Measurements from ENCODE around the gene UHRF1.
"Not testable (repeated sequence)": the region's sequence is repeated elsewhere in the genome, so short reads cannot be mapped to it uniquely, and the experiment has no call there.

Gene UHRF1

DNA sequence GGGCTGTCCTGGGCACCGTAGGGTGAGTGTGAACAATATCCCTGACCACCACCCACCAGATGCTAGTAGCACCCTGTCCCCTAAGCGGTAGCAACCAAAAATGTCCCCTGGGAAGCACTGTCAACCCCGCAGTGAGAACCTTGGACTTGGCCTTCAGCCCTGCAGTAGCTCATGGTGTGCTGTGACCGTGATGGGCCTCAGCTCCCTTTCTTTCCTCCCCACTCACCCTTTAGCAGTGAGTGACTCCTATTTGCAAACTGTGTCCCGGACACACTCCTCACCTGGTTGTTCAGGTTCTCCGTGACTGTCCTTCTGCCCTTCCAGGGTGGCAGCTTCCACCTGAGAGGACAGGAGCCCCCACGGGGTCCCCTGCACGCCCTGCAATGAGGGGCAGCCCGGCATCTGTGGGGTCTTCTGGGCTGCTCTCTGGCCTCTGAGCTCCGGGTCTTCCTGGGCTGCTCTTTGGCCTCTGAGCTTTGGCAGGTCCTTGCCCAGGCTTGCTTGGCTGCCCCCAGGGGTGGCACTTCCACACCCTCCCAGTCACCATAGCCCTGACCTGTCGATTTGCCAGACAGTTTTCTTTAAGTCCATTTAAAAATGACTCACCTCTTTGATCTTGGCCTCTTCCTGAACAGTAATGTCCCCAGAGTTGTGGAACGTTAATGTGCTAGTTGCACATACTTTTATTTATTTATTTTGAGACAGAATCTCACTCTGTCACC lies 63.4 kb downstream of the UHRF1 start:
- peak; percentile 65 for DNase-seq

DNA sequence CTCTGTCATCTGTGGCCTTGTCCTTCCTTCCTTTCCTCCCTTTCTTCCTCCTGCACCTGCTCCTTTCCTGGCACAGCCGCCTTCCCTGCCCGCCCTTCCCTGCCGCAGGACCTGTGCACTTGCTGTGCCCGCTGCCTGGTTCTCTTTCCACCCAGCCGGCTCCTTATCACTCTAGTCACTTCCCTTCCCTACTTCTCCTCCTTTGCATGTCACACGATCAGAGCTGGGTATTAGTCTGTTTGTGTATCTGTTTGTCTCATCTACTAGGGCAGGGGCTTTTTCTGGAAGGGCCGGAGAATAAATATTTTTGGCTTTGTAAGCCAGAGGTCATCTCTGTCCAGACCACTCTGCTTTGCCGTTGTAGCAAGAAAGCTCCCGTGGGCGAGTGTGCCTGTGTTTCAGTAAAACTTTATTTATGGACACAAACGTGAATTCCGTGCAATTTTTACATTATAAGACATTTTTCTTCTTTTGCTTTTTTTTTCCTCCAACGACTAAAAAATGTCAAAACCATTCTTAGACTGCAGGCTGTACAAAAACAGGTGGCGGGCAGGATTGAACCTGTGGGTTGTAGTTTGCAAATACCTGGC lies 65.7 kb downstream of the UHRF1 start:
- no peak for DNase-seq

DNA sequence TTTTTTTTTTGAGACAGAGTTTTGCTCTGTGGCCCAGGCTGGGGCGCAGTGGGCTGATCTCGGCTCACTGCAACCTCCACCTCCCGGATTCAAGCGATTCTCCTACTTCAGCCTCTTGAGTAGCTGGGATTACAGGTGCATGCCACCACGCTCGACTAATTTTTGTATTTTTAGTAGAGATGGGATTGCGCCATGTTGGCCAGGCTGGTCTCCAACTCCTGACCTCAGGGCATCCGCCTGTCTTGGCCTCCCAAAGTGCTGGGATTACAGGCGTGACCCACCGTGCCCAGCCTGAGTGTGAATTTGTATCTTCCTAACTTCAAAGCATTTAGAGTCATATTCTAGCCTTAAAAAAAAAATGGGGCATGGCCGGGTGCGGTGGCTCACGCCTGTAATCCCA lies 66.3 kb downstream of the UHRF1 start:
- DNase-seq: not testable (repeated sequence)

DNA sequence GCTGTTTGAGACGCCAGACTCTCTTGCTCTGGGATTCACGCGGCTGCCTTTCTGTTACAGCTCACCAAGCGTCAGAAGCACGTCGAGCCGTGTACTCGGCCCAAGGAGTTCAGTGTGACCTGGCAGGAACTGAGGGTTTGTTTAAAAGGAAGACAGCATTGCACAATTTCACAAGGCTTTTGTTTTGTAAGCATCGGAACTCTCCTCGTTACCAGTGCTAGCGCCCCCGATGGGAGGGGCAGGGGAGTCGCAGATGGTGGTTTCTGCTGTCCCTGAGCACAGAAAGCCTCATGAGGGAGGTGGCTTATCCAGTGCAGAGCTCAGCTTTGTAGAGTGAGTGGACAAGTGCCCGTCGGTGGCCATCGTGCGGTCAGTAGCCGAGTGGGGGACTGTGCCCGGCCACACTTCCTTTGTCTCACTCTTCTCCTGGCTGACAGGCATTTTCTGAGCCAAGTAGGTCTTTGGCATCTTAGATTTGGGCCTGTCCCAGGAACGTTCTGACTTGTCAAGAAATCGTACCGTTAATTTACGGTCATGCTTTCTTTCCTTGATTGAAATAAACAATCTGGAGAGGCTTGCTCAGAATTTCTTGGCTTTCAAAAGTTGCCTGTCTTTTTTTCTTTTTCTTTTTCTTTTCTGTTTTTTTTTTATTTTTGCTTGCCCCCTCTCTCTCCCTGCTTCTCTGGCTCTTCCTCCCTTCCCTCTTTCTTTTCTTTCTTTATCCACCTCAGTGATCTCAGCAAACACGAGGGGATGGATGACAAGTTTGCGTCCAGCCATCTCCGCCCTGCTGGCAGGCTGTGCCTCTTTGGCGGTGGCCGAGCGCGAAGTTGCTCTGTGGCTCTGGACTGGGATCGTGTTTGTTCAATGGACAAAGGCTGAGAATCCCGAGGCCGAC lies 67.3 kb downstream of the UHRF1 start:
- peak; percentile 95 for DNase-seq

DNA sequence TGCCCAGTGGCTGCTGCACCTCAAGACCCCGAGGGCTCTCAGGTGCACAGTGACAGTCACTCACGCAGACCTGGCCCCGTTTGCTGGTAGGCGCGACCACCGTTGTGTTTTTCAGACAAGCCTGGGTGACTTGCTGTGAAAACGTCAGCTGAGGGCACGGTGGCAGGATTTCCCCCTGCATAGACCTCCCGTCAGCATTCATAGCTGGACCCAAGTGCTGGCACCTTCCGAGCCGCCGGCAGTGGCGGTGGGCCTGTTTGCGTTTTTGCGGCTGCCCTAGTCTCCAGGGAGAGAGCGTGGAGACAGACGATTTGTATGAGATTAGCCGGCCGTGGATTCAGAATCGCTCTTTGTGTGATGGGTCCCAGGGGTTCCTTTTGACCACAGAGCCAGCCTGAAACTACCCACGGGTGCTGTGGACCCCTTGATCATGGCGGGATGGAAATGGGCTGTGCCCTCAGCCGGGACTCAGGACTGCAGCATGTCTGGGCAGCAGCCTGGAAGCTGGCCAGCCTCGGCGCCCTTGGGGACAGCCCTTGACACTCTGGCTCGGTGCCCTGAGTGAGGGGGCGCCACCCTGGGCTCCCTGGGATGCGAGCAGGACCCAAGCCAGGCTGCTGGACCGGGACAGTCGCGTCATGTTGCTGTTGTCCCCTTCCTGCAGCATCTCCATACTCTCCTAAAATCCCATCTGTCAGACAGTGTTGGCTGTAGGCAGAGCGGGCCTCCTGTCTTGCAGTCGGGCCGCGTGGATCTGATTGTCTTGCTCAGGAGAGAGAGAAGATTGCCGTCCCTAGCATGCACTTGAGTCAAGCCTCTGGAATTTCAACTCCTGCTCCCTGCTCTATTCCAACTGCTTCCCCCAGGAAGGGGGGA lies 68.2 kb downstream of the UHRF1 start:
- peak; percentile 95 for DNase-seq

DNA sequence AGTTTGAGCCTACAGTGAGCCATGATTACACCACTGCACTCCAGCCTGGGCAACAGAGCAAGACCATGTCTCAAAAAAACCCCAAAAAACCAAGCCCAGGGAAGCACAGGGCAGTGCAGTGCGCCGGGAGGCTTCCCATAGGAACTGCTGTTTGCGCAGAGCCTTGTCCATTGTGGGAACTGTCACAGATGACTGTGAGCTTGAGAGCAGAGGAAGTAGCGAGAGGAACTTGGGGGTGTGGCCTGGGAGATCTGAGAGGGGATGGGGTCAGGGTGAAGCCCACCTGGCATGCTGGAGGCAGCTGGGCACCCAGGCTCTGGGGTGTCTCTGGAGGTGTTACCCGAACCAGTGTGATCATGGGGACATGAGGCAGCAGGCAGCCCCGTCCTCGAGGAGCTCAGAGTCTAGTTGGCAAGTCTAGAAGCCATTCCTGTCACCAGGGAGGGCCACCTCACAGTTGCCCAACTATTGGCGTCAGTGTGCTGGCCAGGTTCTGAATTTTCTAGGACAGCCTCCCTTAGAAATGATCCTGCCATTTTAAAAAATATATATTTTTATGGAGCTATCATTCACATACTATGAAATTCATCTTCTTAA lies 70.0 kb downstream of the UHRF1 start:
- DNase-seq: no peak

DNA sequence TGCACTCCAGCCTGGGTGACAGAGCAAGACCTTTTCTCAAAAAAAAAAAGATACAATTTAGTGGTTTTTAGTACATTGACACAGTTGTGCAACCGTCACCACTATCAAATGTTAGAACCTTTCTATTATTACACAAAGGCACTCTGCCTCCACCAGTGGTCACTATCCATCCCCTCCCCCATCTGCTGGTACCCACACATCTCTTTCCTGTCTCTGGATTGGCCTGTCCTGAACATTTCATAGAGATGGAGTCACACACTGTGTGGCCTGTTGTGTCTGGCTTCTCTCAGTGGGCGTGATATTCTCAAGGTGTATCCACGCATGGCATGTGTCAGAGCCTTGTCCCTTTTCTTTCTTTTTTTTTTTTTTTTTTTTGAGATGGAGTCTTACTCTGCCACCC lies 70.8 kb downstream of the UHRF1 start:
- DNase-seq: peak; percentile 42

DNA sequence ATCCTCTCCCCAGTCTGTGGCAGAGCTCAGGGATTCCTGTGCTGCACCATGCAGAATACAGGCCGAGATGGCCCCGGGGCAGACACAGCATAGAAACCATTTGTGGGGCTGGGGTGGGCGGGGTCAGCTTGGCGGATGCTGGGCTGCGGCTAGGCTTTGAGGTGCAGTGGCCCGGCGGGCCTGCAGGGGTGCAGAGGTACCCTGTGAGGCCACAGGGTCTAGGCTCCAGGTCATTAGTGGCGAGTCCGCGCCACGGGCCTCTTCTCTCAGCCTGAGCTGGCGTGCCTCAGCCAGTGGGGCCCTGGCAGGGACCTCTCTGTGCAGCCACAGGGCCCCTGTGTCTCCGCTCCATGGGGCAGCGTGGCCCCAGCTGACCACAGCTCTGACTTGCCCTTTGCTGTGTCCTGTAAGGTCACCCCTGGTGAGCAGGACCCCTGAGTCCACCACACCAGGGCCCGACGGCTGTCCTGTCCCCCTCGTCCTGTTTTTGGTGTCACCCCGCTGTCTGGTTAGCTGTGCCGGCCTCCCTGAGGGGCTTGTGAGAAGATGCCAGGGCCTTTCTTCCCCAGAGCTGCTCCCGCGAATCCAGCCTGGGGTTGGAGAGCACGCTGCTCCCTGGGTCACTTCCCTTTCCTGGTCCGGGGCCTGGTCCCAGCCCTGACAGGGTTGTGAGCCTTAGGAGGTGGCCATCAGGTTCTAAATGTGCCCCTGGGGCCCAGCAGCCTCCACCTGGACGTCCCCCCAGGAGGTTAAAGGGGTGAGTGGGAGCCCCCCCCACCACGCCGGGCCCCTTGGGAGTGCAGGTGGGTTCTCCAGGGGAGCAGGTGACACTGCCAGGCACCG lies 71.8 kb downstream of the UHRF1 start:
- no peak for DNase-seq

DNA sequence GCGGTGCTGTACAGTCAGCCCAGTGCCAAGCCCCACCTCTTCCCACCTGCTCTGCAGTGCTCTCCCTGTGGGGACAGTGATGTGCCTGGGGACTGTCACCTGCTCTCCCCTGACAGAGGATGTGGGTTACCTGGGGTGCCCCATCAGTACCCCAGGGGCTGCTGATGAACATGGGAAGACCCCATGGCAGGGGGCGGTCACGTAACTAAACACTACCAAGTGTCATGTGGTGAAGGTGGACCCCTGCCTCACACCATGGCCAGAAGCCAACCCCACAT lies 72.3 kb downstream of the UHRF1 start:
- no peak for DNase-seq

DNA sequence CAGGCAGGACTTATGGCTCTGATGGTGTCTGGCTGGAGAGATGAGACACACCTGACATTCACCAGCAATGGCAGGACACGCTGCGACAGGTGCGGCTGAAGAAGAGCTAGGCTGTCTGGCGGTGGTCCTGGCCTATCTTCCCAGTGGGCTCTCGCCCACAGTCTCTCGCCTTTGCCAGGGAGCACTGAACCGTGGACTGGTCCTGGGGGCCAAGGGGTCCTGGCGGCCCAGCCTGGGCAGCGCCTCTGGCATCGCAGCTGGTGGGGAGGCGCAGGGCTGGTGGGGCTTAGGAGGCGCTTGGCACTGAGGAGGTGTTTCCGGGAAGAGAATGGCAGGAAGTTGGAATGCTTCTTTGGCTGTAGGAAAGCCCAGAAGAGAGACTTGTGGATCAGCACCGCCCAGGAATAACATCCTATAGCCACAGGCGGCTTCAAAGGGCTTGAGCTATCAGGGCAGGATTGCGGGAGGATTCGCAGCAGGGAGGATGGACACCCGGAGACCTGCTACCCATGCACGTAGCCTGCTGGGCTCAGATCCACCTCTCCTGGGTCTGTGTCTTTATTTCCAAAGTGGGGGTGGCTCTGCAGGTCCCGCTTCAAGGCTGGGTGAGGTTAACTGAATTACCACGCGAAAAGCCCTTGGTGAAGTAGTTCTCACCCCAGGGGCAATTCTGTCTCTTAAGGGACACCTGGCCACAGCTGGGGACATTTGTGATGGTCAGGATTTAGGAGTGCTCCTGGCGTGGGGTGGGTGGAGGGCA lies 74.2 kb downstream of the UHRF1 start:
- no peak for DNase-seq

DNA sequence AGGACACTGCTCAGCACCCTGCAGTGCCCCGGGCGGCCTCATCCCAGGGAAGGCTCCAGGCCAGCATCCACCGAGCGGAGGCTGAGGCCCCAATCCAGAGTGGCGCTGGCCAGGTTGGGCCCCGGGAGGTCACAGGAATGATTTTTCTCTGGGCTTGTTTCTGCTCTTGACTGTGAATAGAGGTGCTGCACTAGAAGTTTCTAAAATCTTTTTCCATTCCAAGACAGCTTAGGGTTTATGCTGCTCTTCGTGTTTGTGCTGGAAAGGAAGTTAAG lies 74.7 kb downstream of the UHRF1 start:
- no peak for DNase-seq

DNA sequence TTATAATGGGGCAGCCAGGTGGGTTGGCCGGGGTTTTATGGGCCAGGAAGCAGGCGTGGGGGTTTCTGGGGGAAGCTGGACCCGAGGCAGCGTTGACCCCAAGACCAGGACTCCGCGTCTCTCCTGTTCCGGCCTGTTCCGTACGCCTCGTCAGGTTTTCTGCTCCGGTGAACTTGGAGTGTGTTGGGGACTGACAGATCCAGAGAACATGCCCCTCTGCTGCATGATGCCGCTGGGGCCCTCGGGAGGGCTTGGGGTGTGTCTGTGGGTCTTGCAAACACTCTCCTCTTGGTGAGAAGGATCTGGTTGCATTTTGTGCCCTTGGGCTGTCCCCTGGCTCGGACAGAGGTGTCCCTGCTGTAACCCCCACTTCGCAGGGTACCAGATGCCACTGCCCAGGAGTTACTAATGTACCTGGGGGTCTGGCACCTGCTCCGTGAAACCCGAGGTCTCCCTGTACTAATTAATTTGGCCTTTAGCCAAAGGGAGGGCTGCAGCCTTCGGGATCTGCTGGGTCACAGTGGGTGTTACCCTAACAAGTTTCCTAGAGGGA lies 75.2 kb downstream of the UHRF1 start:
- DNase-seq: no peak

DNA sequence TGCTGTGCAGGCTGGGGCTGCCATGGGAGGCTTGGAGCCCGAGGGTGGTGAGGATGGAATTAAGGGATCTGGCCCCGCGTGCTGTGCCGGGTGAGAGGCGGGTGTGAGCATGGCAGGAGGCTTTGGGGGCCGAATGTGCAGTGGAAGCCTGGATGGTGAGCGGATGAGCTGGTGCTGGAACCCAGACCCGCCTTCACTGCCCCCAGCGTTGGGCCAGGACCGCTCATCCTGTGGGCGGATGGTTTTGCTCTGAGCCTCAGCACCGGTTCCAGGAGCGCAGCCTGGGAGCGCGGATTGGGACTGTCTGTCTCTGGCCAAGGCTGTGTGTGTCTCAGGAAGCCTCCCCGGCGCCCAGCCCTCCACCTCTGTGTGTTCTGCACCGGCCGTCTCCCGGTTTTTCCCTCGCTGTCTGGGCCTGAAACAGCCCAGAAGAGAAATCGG lies 76.3 kb downstream of the UHRF1 start:
- DNase-seq: no peak

DNA sequence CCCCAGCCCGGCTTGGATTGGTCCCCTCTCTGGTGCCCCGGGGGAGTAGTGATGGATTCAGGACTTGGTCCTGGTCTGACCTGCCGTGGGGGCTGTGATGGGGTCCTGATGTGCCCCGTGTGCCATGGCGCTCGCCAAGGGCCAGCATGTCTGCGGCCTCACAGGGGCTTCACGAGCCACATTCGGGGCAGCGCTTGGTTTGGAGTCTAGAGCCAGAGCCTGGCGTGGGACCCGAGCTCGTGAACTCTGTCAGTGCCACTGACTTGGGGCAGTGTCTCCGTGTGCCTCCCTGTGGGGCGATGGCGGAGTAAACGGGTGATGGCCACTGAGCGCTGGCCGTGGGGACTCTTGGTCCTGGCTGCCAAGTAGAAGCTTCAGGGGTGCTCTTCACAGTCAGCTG lies 76.8 kb downstream of the UHRF1 start:
- no peak for DNase-seq

DNA sequence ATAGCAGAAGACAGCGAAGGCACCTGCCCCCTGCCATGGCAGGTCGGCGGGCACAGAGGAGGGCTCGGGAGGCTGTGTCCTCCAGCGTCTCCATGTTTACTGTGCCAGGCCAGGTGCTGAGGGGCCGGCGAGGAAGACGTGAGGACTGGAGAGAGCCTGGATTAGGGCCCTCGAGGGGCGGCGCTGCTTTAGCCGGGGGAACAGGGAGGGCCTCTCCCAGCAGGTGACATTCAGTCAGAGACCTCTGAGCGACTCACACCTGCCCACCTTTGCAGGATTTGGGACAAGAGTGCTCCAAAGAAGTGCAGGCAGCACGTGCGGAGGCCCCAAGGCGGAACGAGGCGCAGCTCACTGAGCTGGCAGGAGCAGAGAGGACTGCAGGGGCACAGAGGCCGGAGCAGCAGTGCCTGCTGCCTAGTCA lies 77.2 kb downstream of the UHRF1 start:
- DNase-seq: no peak

DNA sequence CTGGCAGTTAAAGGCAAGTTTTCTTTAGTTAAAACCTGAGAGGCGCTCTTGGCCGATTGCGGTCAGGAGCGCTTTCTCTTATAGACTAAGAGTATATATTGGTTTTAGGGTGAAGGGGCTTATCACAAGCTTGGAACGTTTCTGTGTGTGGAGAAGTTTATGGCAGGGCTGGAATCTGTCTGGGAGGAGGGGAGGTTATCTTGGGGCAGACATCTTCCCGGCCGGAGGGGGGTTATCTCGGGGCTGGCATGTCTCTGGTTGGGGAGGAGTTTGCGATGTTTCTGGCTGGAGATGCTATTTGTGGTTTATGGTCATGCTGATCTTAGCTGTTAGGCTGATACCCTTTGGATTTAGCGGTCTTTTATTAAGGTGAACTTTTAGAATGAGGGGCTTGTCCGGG lies 78.0 kb downstream of the UHRF1 start:
- DNase-seq: no peak

DNA sequence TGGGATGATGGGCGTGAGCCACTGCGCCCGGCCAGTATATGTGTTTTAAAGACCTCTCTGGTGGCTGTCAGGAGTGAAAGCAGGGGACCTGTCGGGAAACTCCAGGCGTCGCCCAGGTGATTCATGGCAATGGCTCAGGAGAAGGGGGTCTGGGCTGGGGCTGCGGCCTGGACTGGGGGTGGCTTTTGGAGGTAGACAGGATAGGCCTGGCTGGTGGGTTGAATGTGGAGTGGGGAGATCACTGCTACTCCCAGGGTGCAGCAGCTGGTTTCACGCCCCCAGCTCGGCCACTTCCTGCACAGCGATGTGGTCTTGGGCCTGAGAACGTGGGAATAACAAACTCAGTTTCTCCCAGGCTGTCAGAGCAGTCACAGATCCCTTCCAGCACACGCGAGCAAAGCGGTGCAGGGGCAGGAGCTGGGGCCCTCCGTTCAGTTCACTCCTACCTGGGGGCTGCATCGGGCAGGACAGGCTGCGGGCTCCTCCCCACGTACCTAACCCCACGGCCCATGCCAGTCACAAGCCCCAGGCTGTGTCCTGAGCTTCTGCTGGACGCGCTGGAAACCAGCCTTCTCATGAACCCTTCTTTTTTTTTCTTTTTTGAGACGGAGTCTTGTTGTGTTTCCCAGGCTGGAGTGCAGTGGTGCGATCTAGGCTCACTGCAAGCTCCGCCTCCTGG lies 78.5 kb downstream of the UHRF1 start:
- no peak for DNase-seq

DNA sequence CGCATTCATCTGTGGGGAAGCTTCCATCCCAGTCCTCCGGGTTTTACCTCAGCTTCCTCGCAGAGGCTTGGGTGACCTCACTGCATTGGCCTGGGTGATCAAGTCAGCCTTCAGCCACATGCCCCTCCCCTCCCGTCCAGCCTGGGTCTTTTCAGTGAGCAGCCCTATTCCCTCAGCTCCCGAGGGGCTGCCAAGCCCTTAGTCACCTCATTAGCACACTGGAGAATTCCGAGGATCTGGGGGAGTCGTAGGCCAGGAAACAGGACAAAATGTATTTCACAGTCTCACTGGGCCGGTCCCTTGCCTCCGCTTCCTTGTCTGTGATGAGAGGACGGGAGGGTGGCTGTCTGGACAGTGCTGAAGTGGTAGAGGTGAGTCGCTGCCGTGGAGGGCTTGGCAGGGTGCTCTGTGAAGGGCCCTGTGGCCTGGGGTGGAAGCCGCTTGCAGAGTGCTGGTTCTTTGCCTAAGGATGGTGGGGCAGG lies 79.5 kb downstream of the UHRF1 start:
- peak; percentile 92 for DNase-seq

DNA sequence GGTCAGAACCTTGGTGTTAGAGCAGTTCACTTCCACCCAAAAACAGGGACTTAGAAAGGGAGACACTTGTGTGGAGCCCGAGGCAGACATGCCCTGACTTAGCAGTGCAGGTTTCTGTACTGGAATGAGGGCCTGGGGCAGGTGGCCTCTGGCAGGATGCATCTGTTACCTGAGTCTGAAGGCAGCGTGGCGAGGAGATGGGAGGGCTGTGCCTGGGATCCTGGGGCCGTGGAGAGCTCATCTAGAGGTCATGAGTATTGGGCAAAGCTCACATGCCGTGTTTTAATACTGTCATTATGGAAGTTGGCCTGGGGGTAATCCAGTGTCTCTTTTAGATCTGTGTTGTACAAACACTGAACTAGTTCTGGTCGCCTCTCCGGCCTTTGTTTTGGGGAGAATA lies 81.0 kb downstream of the UHRF1 start:
- DNase-seq: no peak

DNA sequence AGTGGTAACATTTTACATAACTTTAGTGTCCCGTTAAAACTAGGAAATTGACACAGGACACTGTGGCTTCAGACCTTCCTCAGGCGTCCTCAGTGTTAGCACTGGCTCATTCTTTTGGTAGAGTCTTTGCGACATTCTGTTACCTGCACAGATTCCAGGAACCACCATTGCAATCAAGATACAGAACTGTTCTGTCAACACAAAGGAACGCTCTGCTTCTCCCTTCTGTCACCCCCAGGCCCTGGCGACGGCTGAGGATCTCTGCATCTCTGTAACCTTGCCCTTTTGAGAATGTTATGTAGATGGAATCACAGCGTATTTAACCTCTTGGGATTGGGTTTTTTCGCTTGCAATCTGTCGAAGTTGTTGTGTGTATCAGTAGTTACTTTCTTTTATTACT lies 82.2 kb downstream of the UHRF1 start:
- DNase-seq: no peak
